Activated T-helper 1 cell treated with Interleukin-2 at 50 U/mL for 16 hours (primary cell): Measurements from ENCODE around the gene LARGE1.
"Not testable (repeated sequence)": the region's sequence is repeated elsewhere in the genome, so short reads cannot be mapped to it uniquely, and the experiment has no call there.

ENCODE experiments used
- DNase-seq: peaks from one replicate; pipeline ENCODE4 v3.0.0-alpha.2; 2020; ENCODE audit warnings: low read depth

Gene LARGE1

DNA sequence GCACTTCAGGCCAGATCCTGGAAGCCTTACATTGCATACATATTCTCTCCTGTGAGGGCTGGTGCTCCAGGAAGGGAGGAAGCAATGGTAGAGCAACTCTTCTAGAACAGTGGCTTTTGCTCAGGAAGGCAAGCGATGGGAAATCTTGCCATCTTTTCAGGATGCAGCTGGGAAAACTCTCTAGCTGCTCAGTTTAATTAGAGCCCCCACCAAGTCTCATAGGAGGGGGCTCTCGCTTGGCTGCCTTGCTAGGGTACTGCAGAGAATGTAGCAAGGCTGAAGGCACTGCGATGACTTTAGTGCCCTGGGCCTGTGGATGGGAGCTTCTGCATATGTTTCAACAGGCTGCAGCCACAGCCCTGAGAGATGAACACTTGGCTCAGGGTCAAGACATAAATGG, 504.9 kb downstream of the LARGE1 start:
- no peak for DNase-seq

DNA sequence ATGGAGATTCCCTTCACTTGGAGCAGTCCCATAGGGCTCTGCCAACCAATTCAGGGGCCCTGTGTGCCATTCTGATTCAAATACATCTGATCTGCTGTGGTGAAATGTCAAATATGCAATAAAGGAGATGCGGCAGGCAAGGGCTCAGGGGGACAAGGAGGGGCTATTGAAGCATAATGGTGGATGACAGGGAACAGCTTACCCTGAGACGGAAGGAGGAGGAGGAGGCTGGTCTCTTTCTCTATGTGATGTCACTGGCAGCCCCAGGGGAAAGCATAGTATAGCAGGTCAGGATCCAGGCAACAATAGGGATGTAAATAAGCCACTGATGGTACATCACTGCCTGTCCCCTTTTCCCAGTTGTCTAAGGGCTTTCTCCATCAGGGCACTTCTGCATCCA, 511.2 kb downstream of the LARGE1 start:
- no peak for DNase-seq

DNA sequence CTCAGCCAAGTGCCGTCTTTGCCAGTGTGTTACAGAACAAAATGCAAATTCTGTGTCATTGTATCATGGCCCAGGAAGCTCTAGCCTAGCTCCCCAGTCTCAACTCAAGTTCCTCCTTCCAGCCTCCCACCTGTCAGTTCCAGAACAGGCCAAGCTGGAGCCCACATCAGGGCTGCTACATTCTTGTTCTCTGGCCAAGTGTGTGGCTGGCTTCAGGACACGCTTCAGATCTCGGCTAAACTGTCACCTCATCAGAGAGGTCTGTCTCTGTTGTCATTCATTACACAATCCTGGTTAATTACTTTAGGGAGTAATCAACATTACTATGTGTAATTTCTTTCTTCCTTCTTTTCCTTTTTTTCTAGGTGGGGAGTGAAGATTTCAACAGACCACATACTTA, 515.1 kb downstream of the LARGE1 start:
- no peak for DNase-seq

- no peak for DNase-seq
These were observed 515.6 kb downstream of the LARGE1 start for GRCh38 chr22:33404723-33405122.

DNA sequence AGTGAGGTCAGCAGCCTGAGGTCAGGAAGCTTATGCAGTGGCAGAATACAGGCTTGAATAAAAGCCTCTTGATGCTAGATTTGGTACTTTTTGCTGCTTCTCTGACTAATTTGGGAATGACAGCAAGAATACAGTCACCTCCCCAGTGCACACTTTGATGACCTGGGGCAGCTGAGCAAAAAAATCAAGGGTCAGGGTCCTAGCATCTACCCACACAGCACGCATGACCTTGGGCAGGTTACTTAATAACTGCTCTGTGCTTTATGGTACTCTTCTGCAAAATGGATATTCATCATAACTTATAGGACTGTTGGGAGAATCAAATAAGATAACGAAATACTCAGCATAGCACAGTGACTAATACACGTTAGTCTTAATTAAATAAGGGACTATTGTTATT, 518.0 kb downstream of the LARGE1 start:
- no peak for DNase-seq

DNA sequence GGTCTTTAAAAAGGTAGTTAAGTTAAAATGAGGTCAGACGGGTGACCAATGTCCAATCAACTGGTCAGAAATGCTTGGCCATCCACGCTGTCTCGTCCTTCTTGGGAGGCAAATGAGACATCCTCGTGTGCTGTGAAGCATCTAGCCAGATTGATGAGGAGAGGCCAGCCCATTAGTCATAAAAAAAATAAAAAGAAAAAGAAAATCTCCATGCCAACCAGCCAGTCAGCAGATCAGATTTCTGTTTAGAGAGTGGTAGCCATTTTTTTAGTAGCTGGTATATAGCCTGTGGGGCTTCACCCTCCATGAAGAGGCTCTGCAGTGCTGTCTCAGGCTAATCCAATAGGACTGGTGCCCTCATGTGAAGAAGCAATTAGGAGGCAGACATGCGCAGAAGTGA, 519.0 kb downstream of the LARGE1 start:
- no peak for DNase-seq

DNA sequence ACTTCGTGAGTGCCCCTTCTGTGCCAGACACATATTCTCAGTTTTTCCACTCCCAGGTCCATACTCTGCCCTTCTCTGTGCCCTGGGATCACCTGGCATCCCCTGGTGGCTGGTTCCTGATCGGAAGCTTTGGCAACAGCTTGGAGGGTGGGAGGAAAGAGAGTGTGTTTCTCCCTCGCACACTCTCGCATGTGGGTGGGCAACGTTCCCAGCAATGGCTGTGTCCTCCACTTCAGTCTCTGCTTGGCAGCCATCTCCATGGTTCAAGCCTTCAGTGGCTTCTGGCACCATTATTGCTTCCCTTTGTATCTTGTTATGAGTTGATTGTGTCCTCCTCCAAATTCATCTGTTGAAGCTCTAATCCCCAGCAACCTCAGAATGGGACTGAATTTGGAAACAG, 519.4 kb downstream of the LARGE1 start:
- DNase-seq: no peak

DNA sequence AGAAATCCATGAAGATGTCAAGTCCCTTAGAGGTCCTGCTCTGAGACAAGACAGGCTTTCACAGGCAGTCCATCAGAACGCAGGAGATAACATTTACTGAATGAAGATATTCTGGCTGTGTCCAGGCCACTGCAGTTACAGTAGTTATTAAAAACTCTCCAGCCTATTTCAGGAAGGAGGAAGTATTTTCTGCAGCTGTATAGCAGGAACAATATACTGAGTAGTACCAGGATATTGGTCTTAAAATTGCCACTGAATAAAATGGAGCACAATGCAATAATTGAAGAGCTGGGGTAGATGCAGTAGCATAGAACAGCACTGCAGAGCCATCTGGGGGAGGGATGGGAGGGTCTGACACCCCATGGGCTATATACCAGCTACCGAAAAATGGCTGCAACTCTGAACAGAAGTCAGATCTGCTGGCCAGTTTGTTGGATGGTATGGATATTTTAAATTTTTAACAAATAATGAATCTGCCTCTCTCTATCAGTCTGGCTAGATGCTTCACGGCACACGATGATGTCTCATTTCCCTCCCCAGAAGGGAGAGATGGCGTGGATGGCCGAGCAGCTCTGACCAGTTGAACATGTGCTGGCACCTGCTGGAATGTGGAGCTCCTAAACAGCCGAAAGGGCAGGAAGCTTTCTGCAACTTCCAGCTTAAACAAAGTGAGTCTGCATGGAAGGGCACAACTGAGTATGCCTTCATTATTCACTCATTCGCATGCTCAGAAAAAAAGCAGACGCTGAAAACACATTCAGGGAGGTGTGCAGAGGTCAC, 520.0 kb downstream of the LARGE1 start:
- DNase-seq: no peak

DNA sequence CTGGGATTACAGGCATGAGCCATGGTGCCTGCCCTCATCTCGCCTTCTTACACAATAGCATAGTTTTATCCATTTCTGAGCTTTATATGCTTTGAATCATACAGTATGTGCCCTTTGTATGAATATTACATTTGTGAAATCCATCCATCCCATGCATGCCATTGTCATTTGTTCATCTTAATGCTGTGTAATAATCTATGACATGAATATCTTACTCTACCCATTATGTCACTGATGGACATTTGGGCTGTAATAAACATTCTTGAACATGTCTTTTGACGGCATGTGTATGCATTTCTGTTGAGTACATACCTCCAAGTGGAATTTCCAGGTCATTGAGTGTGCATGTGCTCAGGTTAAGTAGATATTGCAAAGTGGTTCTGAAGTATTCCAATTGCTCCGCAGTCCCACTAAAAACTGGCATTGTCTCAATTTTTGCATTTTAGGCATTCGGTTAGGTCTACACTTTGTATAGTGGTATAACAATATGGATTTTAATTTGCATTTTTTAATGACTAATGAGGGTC, 522.8 kb downstream of the LARGE1 start:
- DNase-seq: no peak

- no peak for DNase-seq
These were observed 526.8 kb downstream of the LARGE1 start for GRCh38 chr22:33393432-33393831.

- no peak for DNase-seq
These were observed 529.0 kb downstream of the LARGE1 start for GRCh38 chr22:33391298-33391697.

DNA sequence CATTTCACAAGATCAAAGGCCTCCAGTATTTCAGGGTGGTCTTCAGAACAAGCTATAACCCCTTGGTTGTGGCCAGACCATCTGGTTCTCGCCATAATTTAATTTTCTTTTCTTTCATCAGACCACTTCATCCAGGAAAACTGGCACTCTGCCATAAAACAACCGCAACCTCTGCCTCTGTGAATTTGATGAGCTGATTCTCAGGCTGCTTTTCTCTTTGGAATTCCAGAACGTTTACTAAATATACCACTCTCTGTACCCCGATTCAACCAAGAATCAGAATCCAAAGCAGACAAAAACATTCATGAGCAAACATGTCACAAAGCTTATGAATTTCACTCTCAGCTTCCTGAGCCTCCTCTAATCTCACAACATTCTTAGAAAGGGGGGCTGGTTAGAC, 530.3 kb downstream of the LARGE1 start:
- DNase-seq: no peak

GRCh38 chr22:33386270-33386669, 534.0 kb downstream of the LARGE1 start:
- no peak for DNase-seq

GRCh38 chr22:33385611-33386010, 534.7 kb downstream of the LARGE1 start:
- DNase-seq: no peak

GRCh38 chr22:33382436-33382835, 537.8 kb downstream of the LARGE1 start:
- no peak for DNase-seq

GRCh38 chr22:33381531-33382406, 538.5 kb downstream of the LARGE1 start:
- no peak for DNase-seq

GRCh38 chr22:33380789-33381530, 539.3 kb downstream of the LARGE1 start:
- no peak for DNase-seq

DNA sequence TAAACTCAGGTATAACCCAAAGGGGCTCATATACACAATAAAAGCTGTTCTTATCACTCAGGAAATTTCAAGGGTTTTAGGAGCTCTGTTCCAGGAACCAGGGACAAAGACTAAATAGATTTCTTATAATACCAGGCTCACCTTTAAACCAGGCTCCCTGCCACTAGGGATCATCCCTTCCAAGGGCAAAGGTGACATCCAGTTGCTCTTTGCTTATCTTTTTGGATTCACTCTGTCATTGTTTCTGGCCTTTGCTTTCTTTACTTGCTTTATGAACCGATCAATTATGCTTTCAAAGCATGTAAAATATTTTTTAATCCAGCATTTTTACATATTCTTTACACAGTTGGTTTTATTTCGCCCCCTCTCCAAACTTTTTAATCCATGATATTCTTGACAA, 540.4 kb downstream of the LARGE1 start:
- DNase-seq: no peak

DNA sequence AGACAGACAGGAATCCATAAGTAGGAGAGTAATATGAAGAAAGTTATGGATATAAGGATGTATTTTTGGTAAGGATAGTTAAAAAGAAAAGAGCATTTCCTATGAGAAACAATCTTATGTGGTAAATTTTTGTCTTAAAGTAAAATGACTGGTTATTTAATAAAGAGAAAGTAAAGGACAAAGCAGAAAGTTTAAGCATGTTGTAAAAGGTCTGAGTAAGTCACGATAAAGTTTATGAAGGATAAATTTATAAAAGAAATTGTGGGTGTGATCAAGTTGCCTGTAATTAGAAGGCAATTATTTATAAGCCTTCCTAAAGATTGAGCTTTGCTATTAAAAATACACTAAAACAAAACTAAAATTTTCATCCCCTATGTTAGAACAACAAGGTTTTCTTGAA, 547.4 kb downstream of the LARGE1 start:
- DNase-seq: no peak

DNA sequence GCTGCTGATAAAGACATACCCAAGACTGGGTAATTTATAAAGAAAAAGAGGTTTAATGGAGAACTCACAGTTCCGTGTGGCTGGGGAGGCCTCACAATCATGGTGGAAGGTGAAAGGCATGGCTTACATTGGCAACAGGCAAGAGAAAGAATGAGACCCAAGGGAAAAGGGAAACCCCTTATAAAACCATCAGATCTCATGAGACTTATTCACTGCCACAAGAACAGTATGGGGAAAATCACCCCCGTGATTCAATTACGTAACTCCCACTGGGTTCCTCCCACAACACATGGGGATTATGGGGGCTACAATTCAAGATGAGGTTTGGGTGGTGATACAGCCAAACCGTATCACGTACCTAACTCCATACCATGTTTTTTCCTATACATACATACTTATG, 557.0 kb downstream of the LARGE1 start:
- not testable (repeated sequence) for DNase-seq

GRCh38 chr22:33362702-33363101, 557.6 kb downstream of the LARGE1 start:
- no peak for DNase-seq

DNA sequence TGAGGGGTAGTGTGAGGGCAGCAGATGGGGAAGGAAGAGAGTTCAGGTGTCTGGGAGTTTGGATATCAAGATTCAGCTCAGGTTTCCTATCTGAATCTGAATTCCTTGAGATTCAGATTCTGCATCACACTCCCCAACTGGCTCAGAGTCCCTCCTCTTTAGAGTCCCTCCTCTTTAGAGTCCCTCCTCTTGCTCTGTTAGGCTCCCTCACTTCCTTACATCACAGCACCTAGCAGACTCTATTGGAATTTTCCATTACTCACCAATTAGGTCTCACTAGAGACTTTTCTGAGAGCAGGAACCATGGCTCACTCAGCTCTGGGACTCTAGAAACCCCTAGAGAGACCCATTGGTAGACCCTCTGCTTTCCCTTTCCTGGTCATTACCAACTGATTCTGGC, 558.7 kb downstream of the LARGE1 start:
- DNase-seq: no peak
